Smooth muscle cell of the brain vasculature (primary cell): ENCODE data around the gene ENTHD1.
"Not testable (repeated sequence)": the region's sequence is repeated elsewhere in the genome, so short reads cannot be mapped to it uniquely, and the experiment has no call there.

Experiments
- DNase-seq: peaks from one replicate; pipeline ENCODE4 v3.0.0-alpha.2; 2012; ENCODE audit warnings: low read depth, low spot score

The ENTHD1 gene

GRCh38 chr22:39924286-39924685 lies 30.7 kb upstream of the ENTHD1 start:
- DNase-seq = no peak

DNA sequence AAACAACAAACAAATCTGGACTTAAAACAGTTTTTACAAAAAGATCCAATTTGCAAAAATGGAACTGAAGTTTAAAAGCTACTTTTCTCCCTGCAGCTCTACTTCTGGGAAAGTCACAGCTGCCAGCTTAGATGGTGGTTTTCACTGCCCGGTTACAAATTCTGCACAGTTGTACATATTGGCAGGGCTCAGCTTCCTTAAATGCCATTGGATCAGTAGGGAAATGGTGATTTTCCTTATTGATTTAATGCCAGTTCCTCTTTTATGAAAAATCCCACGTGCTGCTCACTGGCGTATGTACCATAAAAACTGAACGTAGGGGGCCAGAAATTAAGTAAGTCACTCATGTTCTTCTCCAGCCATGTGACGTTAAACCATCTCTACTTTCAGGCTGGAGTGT lies 30.1 kb upstream of the ENTHD1 start:
- no peak for DNase-seq

GRCh38 chr22:39920134-39920743 lies 26.7 kb upstream of the ENTHD1 start:
- DNase-seq = no peak

DNA sequence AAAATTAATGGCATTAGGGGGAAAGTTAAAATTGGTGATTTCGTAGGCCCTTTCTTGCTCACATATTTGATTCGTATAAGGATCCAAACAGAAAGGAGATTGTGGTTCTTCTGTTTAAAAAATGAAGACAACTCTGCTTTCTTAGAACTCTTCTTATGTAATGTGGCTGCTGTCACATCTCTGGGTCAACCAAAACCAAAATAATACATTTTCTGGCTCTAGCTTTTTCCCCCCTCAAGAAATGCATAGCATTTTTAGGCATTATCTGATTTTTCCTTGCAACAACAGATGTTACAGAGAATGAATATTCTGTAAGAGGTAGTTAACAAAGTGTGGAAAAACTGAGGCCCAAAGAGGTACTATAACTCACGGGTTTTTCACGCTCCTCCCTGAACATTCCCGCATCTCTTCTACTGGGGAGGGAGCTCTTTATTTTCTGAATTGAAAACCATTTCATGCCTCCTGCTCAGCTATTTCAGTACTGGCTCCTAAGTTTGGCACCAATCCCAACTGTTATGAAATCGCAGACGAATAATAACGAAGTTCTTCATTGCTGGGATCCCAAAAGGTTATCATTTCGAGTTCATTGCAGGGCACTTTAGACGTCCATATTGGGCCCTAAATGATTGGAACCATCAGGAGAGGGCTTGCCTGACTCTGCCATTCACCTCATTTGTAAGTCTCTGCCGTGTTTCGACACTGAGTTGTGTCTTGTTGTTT lies 24.4 kb upstream of the ENTHD1 start:
- no peak for DNase-seq

- DNase-seq = no peak
These were observed 23.7 kb upstream of the ENTHD1 start for GRCh38 chr22:39917197-39917643.

DNA sequence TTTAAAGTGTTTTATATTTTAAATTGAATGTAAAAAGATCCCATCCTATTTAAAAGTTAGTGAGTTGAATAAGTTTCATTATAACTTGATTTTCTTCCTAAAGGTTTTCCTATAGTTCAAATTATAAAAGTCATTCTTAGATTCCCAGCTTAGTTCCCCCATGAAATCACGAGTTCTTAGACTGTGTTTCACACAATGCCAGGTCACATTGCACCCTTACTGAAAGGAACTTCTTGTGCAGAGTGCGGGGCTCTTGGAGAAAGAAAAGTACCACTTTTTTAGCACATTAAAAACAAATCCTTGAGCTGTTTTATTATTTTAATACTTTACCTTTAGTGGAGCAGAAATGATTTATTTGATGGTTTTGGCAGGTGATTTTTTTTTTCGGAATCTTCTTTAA lies 22.9 kb upstream of the ENTHD1 start:
- no peak for DNase-seq

- no peak for DNase-seq
These were observed 21.8 kb upstream of the ENTHD1 start for GRCh38 chr22:39915295-39915726.

DNA sequence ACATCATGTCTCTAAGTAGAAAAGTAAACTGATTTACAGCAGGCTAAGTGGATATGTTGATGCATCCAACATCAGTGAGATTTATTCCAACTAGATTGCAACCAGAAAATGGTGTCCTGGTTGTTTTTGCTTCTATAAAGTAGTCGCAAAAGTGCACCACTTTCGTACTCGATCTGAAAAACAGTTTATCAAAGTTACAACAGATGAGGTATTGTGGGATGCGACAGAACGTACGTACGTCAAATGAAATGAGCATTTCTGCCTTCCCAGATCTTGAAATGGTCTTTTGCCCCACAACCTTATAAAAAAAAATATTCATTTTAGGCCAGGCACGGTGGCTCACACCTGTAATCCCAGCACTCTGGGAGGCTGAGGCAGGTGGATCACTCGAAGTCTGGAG lies 21.0 kb upstream of the ENTHD1 start:
- DNase-seq = no peak

GRCh38 chr22:39913886-39914285 lies 20.3 kb upstream of the ENTHD1 start:
- DNase-seq = no peak

DNA sequence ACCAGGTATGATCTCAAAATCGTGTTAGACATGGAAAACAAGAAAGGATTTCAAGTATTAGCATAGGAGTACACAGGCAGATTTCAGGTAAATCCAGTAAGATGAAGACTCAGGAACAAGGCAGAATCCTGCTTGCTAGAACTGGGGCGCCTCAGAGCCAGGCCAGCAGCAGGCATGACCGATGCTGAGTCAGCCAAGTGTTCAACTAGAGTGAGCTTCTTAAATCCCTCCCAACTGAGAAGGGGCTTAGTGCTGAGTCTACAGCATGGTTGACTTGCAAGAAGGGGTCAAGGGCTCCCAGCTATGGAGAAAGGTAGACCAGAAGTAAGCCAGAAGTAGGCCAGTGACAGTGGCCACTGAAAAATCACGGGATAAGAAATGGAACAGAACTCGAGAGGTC lies 19.8 kb upstream of the ENTHD1 start:
- DNase-seq = no peak

- DNase-seq = no peak
These were observed 17.5 kb upstream of the ENTHD1 start for GRCh38 chr22:39910876-39911613.

- DNase-seq = no peak
These were observed 15.2 kb upstream of the ENTHD1 start for GRCh38 chr22:39908737-39909136.

- no peak for DNase-seq
These were observed 14.6 kb upstream of the ENTHD1 start for GRCh38 chr22:39908136-39908535.

- no peak for DNase-seq
These were observed 14.1 kb upstream of the ENTHD1 start for GRCh38 chr22:39907605-39908097.

GRCh38 chr22:39907047-39907446 lies 13.5 kb upstream of the ENTHD1 start:
- DNase-seq = no peak

DNA sequence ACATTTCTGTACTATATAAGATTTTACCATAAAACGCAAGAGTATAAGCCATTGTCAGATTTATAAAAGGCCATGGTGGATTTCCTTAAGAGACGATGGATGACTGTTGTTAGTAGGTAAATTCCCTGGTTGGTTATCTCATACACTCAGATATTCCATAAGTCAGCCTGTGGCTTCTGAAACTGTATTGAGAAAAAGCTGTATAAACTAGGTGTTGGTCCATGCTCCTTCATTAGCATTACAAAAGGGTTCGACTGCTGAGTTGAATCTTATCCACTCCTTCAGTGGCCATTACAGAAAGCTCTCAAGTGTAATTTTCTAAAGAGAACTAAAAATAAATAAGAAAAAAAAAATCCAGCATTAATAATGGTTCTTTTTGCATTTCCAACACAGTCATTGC lies 12.6 kb upstream of the ENTHD1 start:
- DNase-seq = no peak

- DNase-seq = no peak
These were observed 12.1 kb upstream of the ENTHD1 start for GRCh38 chr22:39905687-39906086.

DNA sequence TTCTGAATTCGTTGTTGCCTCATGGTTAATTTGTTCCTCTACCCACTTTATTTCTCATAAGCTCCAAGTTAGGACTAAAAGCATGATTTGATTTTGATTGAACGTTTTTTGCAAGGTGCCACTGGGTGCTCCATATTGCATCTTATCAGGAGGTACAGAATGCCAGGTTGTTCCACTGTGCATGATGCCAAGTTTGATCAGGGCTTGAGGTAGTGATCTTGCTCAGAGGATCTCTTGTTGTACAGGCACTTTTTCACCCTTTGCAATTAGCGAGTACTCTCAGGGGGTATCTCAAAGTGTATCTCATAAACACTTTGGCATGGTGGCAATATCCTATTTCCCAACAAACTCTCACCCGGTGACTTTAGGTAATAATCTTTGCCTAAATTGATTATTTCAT lies 11.3 kb upstream of the ENTHD1 start:
- DNase-seq = no peak

DNA sequence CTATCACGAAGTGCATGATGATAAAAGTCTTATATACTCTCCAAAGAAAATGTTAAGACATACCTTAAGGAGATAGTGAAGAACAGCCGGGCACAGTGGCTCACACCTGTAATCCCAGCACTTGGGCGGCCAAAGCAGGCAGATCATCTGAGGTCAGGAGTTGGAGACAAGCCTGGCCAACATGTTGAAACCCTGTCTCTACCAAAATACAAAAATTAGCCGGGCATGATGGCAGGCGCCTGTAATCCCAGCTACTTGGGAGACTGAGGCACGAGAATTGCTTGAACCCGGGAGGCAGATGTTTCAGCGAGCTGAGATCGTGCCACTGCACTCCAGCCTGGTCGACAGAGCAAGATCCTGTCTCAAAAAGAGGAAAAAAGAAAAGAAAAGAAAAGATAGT lies 10.5 kb upstream of the ENTHD1 start:
- DNase-seq = not testable (repeated sequence)

DNA sequence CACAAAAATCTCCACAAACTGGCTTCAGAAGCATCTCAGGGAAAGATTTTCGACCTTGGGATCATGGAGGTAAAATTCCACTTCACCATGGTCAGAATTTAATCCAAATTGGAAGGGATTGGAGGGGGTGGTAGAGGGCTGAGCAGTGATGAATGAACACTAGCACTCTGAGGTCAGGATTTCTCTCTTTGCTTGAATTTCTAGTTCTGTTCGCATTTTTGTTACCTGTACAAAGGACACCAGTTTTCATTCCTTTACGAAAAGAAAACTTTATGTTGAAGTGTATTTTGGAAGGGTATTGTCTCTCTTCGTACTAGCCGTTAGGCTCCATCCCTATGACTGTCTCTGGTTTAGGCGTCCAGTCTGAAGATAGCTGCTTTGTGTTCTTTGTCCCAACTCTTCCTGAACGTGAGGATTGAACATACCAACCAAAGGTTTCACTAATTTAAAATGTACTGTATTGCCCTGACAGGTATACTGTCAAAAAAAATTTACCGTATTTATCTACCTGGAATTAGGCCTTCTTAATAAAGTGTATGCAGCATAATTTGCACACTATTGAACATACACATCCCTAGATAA lies 8.1 kb upstream of the ENTHD1 start:
- no peak for DNase-seq

DNA sequence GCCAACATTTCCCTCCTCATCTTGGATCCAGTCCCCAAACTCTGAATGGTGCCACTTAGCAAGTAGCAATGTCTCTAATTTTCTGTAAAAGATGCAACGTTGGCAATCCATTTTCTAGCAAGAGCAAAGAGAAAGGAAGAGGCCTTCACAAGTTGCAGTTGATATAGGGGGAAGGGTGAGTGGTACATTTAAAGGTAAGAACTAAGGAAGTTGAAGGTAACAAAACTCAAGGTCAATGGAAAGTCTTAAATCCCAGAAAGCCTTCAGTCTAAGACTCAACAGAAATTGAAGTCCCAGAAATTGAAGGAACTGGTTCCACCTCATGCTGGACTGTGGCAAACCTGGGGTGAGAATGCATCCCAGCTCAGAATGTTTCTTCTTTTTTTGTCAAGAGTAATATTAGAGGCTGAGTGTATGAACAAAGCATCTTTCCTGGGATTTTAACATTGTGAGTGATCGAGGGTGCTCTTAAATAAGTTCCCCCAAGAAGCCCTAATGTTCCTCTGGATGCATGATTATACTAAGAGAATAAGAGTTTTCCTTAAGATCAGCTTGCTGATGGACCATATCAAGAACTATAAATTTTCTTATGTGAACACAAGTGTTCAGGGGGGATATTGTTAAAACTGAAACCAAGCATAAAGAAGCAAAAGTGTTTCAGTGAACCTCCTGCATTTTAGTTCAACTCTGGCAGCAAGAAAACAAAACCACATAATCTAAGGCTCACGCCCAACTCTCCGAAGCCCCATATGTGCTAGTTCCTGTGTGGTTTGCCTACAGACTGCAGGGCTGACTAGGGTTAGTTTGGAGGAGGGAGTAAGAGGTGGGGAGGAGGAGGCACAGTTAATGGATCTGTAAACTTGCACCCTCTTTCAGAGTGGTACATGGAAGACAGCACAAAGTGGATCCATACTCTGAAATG lies 7.0 kb upstream of the ENTHD1 start, which contains the start of gene GRAP2:
Gene GRAP2, plus strand, starts transcription at position 779 of the 922 bp plus-strand sequence. CDS start 46,023 bp downstream, outside the sequence.
- no peak for DNase-seq
